ENCODE data around the gene TXNDC5.

- TF ChIP-seq ZZZ3 (IDR thresholded peaks at IDR 0.05) (no peak), SREBF2 (CRISPR knock-in tag; IDR thresholded peaks at IDR 0.05) (no peak), KHSRP (IDR thresholded peaks at IDR 0.05) (no peak), HLTF (IDR thresholded peaks at IDR 0.05) (no peak), TAF9B (IDR thresholded peaks at IDR 0.05; ENCODE audit: partially characterized antibody) (no peak)
These were observed 30.4 kb downstream of the TXNDC5 start for GRCh38 chr6:7879980-7880717.
